ENCODE results near the gene TMEM185B.

TMEM185B gene

DNA sequence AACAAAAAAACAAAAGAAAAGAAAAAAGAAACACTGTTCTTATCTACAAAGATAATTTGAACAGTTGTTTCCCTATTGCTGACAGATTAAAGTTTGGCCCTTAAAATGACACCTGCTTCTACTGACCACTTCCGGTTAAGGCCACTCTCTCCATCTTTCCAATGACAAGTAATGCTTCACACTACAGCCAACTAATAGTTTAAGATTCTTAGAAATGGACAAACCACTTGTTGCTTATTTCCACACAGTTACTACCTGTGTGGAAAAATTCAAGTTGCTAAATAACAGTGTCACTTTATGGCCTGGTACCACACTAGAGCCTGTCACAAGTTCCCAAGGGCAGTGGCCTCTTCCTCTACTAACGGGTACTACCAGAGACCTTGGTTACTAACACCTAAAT, 2.4 kb downstream of the TMEM185B start:
- peaks cover 44% of the 10 kb centered on the region for H3K36me3 Mint-ChIP-seq (ENCODE audit: low read depth)

GRCh38 chr2:120219766-120220165, 3.4 kb downstream of the TMEM185B start:
- H3K9me3 Mint-ChIP-seq = peaks cover 6% of the 10 kb centered on the region
- H3K36me3 Mint-ChIP-seq (ENCODE audit: low read depth) = peaks cover 42% of the 10 kb centered on the region
- no peak overlapping the region for H3K27ac Mint-ChIP-seq
- DNase-seq (ENCODE audit: low spot score) = no peak
- no peak overlapping the region for H3K4me3 Mint-ChIP-seq
- peaks cover 40% of the 10 kb centered on the region for H3K4me1 Mint-ChIP-seq (ENCODE audit: low read depth)
- H3K27me3 Mint-ChIP-seq (ENCODE audit: low read depth) = no peaks in the 10 kb centered on the region

More for the DNA sequence above, 2.4 kb downstream of the TMEM185B start:
- Mint-ChIP-seq H3K9me3 (peaks cover 6% of the 10 kb centered on the region), H3K4me1 (ENCODE audit: low read depth) (peaks cover 44% of the 10 kb centered on the region), H3K4me3 (peak overlapping the region; percentile 77), H3K27ac (peak overlapping the region; percentile 39), H3K27me3 (ENCODE audit: low read depth) (no peaks in the 10 kb centered on the region)
- DNase-seq (ENCODE audit: low spot score) = no peak

DNA sequence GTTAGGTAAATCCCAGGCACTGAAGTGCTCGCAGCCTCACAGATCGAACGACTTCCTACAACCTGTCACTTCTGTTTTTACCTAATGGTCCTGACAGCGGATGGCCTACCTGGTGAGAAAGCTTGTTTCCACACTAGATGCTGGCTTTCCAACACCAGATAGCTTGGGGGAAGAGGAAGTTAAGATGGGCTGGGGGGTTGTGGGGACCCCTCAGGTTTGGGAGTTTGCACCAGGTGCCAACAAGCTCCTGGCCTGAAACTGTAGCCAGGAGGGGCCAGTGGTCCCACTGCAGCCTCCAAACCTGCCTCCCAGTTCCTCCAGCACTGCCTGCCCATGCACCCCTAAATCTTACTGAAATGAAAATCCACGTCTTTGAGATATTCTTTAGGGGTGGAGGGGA, 3.9 kb downstream of the TMEM185B start:
- Mint-ChIP-seq H3K4me1 (ENCODE audit: low read depth) (peaks cover 36% of the 10 kb centered on the region), H3K9me3 (peaks cover 6% of the 10 kb centered on the region), H3K36me3 (ENCODE audit: low read depth) (peaks cover 39% of the 10 kb centered on the region), H3K27ac (no peak overlapping the region), H3K27me3 (ENCODE audit: low read depth) (no peaks in the 10 kb centered on the region), H3K4me3 (no peak overlapping the region)
- DNase-seq (ENCODE audit: low spot score) = no peak

GRCh38 chr2:120218181-120218580, 5.0 kb downstream of the TMEM185B start:
- peaks cover 6% of the 10 kb centered on the region for H3K9me3 Mint-ChIP-seq
- peaks cover 29% of the 10 kb centered on the region for H3K4me1 Mint-ChIP-seq (ENCODE audit: low read depth)
- peaks cover 39% of the 10 kb centered on the region for H3K36me3 Mint-ChIP-seq (ENCODE audit: low read depth)
- no peak overlapping the region for H3K4me3 Mint-ChIP-seq
- no peak overlapping the region for H3K27ac Mint-ChIP-seq
- DNase-seq (ENCODE audit: low spot score) = no peak
- no peaks in the 10 kb centered on the region for H3K27me3 Mint-ChIP-seq (ENCODE audit: low read depth)

DNA sequence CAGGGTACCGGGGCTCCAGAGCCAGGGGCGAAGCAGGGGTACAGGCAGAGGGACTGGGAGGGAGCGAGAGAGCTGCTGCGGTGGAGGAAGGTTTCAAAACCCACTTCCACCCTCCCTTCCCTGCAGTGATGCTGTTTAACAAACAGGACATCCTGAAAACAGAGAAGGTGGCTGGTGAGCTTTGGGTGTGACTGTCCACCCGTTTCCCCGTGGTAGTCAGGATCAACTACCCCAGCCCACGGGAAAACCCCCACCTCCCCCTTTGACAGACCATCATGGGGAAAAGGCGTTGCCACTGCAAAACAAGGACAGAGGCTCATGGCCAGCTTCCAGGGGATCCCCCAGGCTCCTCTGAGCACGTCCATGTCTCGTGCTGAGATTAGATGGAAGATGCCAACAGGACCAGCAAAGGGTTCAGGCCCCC, 12.9 kb downstream of the TMEM185B start:
- peaks cover 14% of the 10 kb centered on the region for H3K4me1 Mint-ChIP-seq (ENCODE audit: low read depth)
- peak overlapping the region; percentile 35 for H3K4me3 Mint-ChIP-seq
- DNase-seq (ENCODE audit: low spot score) = no peak
- no peaks in the 10 kb centered on the region for H3K27me3 Mint-ChIP-seq (ENCODE audit: low read depth)
- H3K9me3 Mint-ChIP-seq = no peaks in the 10 kb centered on the region
- peak overlapping the region; percentile 75 for H3K27ac Mint-ChIP-seq
- peaks cover 4% of the 10 kb centered on the region for H3K36me3 Mint-ChIP-seq (ENCODE audit: low read depth)

GRCh38 chr2:120209427-120210269, 13.6 kb downstream of the TMEM185B start:
- Mint-ChIP-seq H3K4me1 (ENCODE audit: low read depth) (peaks cover 14% of the 10 kb centered on the region), H3K4me3 (peak overlapping the region; percentile 9), H3K36me3 (ENCODE audit: low read depth) (peaks cover 4% of the 10 kb centered on the region), H3K9me3 (no peaks in the 10 kb centered on the region), H3K27me3 (ENCODE audit: low read depth) (no peaks in the 10 kb centered on the region), H3K27ac (peak overlapping the region; percentile 75)
- DNase-seq (ENCODE audit: low spot score) = no peak

DNA sequence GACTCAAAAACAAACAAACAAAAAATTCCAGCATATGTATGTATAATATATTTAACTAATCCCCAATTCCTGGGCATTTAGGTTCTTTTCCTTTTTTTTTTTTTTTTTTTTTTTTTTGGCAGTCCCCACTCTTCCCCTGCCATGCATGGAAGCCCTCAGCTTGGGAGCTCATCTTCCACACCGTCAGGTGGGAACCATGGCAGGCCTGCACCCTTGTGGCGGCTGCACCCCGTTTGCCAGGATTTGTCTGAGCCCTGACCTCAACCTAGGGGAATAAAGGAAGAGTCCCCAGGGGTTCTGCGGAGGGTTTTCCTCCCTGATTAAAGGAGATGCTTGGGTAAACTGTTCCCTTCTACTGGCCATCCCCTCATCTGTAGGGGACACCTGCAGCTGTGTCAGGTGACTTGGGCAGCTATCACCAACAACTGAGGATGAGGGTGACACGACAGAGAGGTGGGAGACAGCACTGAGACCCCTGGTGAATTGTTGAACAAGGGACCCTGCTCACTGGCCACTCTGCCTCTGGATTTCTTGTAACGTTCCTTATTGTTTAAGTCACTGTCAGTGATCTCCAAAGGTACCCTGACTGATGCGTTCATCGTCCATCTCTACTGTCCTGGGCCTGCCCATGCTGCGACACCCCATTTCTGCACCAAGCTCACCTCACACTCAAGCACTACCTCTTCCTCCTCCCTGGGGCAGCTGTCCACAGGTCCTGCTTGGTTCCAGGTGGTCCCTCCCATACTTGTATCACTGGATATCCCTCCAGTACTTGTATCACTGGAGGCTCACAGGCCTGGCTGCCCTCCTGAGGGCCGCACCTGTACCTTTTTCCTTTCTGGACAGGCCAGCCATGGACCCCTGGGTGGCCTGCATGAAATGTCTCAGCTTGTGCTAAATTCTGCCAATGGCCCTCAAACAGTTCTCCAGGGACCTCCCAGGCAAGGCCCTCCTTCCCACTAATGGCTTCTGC, 14.5 kb downstream of the TMEM185B start:
- no peaks in the 10 kb centered on the region for H3K27me3 Mint-ChIP-seq (ENCODE audit: low read depth)
- peak overlapping the region; percentile 75 for H3K27ac Mint-ChIP-seq
- no peaks in the 10 kb centered on the region for H3K9me3 Mint-ChIP-seq
- peaks cover 4% of the 10 kb centered on the region for H3K36me3 Mint-ChIP-seq (ENCODE audit: low read depth)
- no peak for DNase-seq (ENCODE audit: low spot score)
- peaks cover 14% of the 10 kb centered on the region for H3K4me1 Mint-ChIP-seq (ENCODE audit: low read depth)
- no peak overlapping the region for H3K4me3 Mint-ChIP-seq

DNA sequence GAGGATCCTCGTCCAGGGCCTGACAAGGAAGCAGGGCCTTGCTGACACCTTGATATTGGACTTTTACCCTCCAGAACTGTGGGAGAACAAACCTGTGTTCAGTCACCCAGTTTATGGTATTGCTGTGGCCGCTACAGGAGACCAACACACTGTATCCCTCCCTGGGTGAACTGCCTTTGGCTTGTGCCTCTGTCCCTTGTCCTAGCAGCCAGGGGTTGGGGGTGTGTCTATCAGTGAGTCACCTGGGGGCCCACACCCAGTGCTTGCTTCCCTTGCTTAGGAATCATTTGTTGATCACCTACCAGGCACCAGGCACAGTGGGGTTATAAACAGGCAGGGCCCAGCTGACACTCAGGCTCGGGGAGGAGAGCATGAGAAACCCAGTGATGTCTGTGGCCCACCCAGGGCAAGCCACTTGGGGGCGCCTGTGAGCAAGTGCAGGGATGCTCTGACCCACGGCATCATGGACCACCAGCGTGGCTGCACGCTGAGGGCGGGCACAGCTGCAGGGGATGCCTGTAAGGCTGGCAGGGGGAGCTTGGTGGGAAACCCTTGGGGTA, 17.1 kb downstream of the TMEM185B start:
- H3K27ac Mint-ChIP-seq = no peak overlapping the region
- H3K36me3 Mint-ChIP-seq (ENCODE audit: low read depth) = peaks cover 2% of the 10 kb centered on the region
- no peaks in the 10 kb centered on the region for H3K27me3 Mint-ChIP-seq (ENCODE audit: low read depth)
- DNase-seq (ENCODE audit: low spot score) = no peak
- no peak overlapping the region for H3K4me3 Mint-ChIP-seq
- no peaks in the 10 kb centered on the region for H3K9me3 Mint-ChIP-seq
- peaks cover 14% of the 10 kb centered on the region for H3K4me1 Mint-ChIP-seq (ENCODE audit: low read depth)

DNA sequence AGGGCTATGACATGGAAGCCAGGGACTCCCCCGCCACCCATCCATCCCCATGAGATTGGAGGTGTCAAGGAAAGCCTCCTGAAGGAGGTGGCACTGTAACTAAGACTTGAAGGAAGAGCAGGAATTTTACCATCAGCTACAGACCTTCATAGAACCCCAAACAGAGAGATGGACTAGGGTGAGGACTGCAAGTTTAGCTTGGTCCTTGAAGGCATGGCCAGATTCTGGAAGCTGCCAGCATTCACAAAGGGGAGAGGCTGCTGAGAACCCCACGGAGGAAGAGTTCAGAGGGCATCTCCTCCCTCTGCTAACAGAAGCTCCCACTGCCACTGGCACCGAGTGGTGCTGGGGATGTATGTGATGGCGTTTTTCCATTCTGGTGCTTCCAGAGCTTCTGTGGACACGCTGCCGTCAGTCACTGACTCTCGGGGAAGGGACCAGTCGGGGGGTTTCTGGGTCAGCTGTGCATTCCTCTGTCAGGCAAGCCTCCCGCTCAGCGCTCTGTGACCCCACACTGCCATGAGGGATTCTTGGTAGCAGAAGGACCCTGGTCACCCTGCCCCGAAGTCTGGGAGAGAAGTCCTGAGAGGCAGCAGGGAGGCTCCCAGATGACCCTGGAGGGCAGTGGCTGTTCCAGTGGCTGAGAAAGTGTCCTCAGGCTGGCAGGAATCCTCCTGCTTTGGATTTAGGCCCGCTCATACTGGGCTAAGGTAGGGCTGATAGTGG, 18.1 kb downstream of the TMEM185B start:
- Mint-ChIP-seq H3K27ac (no peak overlapping the region), H3K9me3 (no peaks in the 10 kb centered on the region), H3K27me3 (ENCODE audit: low read depth) (no peaks in the 10 kb centered on the region), H3K4me1 (ENCODE audit: low read depth) (peaks cover 10% of the 10 kb centered on the region), H3K4me3 (no peak overlapping the region), H3K36me3 (ENCODE audit: low read depth) (peaks cover 2% of the 10 kb centered on the region)
- DNase-seq (ENCODE audit: low spot score) = no peak

GRCh38 chr2:120204417-120204816, 18.8 kb downstream of the TMEM185B start:
- no peak overlapping the region for H3K27ac Mint-ChIP-seq
- peaks cover 2% of the 10 kb centered on the region for H3K9me3 Mint-ChIP-seq
- H3K4me1 Mint-ChIP-seq (ENCODE audit: low read depth) = peaks cover 5% of the 10 kb centered on the region

DNA sequence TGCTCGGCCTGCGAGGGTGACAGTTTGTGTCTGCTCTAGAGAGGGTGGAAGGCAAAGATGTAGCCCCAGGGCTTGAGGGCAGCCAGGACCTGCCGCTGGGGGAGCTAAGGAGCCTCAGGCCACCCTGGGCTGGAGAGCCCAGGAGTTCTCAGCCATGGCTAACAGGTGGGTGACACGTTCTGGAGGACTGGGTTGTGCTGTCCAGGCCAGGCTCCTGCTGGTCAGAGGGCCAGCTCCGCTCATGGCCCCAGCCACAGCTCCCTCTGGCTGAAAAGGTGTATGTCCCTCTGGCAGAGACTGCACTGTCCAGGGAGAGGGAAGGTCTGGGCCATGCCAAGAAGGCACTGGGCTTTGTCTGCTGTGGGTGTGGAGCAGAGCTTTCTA, 19.2 kb downstream of the TMEM185B start:
- no peak for DNase-seq (ENCODE audit: low spot score)
- Mint-ChIP-seq H3K4me3 (no peak overlapping the region), H3K4me1 (ENCODE audit: low read depth) (peaks cover 2% of the 10 kb centered on the region), H3K27me3 (ENCODE audit: low read depth) (no peaks in the 10 kb centered on the region), H3K9me3 (peaks cover 5% of the 10 kb centered on the region), H3K36me3 (ENCODE audit: low read depth) (peaks cover 2% of the 10 kb centered on the region), H3K27ac (no peak overlapping the region)

More at GRCh38 chr2:120204417-120204816, 18.8 kb downstream of the TMEM185B start:
- H3K4me3 Mint-ChIP-seq = no peak overlapping the region
- DNase-seq (ENCODE audit: low spot score) = no peak
- no peaks in the 10 kb centered on the region for H3K27me3 Mint-ChIP-seq (ENCODE audit: low read depth)
- peaks cover 2% of the 10 kb centered on the region for H3K36me3 Mint-ChIP-seq (ENCODE audit: low read depth)

DNA sequence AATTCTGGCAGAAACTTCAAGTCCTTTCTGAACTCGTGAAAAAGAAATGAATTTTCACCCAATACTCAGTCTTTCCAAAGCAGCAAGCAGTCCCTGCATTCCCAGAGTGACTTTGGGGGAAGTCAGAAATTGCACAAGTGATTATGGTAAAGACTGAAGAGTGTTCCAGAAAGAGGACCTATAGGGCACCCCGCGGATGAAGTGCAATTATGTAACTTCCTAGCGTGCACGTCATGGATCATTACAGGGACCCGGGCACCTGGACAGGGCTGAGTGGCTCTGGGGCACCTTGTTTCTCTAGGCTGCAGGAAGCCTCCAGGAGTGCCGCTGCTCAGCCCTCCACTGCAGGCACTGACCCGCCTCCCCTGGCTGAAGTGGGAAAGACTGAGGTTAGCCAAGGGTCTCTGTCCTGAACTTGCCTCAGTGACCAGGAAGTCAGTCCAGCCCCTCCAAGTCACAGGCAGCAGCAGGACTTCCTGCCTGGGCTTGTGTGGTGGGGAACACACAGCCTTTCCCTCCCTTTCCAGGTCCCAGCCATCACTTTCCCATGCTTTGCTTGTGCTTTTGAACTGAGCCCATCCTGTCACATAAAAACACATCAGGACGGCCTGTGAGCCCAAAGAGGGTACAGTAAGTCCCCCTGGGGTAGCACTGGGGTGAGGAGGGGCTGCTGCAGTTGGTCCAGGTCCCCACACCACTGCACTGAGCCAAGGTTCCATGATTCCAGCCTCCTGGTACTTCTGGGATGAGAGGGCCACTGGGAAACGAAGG, 19.8 kb downstream of the TMEM185B start:
- H3K4me3 Mint-ChIP-seq = no peak overlapping the region
- no peaks in the 10 kb centered on the region for H3K27me3 Mint-ChIP-seq (ENCODE audit: low read depth)
- peaks cover 2% of the 10 kb centered on the region for H3K4me1 Mint-ChIP-seq (ENCODE audit: low read depth)
- H3K9me3 Mint-ChIP-seq = peaks cover 8% of the 10 kb centered on the region
- peaks cover 4% of the 10 kb centered on the region for H3K36me3 Mint-ChIP-seq (ENCODE audit: low read depth)
- no peak for DNase-seq (ENCODE audit: low spot score)
- H3K27ac Mint-ChIP-seq = no peak overlapping the region
